ENCODE measurements around the gene VWA5B2. TPM values are rescaled to one million over a fixed set of nuclear protein-coding genes. Genes with fewer than 3 reads are reported as not detected.
A peak's percentile ranks its signal among the peaks of the same experiment; 100 is the strongest.

VWA5B2 gene
- total RNA-seq, 1 donor from 2014 or later = not detected

DNA sequence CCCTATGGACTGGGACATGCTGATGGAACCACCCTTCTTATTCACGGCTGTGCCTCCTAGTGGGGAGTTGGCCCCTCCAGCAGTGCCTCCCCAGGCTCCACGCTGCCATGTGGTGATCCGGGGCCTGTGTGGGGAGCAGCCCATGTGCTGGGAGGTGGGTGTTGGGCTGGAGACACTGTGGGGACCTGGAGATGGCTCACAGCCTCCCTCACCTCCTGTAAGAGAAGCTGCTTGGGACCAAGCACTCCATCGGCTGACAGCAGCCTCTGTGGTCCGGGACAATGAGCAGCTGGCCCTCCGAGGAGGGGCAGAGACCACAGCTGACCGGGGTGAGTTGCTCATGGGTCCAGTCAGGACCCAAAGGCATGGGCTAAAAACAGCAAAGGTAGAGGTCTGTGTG lies 10.3 kb downstream of the VWA5B2 start:
- DNase-seq = no peak

DNA sequence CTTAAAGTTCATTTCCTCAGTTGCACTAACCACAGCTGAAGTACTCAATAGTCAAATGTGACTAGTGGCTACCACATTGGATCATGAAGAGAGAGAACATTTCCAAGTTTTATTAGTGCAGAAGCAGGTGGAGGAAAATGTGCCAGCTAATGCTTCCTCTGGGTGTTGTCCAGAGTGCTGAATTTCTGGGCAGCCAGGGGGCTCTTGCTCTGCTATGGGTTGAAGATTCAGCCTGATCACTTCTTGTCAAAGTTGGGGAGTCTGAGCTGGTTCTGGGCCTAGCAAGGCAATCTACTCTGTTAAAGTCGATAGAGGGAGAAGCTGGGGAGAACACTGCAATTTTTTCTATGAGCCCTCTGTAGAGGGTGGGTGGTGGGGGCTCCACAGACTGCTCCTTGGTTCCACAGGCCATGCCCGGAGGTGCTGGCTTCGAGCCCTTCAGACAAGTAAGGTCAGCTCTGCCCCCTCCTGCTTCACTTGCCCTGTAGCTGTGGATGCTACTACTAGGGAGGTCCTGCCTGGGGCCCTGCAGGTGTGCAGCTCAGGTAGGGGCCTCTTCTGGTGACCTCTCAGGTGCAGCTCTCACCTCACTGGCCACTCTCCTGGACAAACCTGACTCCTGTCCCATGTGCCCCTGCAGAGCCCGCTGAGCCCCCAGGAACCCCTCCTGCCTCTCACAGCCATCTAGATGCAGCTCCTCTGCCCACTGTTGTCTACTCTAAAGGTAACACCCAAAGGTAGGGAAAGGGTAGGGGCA lies 11.2 kb downstream of the VWA5B2 start:
- ATAC-seq = no peak
- TF ChIP-seq, protein P1, sequence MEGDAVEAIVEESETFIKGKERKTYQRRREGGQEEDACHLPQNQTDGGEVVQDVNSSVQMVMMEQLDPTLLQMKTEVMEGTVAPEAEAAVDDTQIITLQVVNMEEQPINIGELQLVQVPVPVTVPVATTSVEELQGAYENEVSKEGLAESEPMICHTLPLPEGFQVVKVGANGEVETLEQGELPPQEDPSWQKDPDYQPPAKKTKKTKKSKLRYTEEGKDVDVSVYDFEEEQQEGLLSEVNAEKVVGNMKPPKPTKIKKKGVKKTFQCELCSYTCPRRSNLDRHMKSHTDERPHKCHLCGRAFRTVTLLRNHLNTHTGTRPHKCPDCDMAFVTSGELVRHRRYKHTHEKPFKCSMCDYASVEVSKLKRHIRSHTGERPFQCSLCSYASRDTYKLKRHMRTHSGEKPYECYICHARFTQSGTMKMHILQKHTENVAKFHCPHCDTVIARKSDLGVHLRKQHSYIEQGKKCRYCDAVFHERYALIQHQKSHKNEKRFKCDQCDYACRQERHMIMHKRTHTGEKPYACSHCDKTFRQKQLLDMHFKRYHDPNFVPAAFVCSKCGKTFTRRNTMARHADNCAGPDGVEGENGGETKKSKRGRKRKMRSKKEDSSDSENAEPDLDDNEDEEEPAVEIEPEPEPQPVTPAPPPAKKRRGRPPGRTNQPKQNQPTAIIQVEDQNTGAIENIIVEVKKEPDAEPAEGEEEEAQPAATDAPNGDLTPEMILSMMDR (IDR thresholded peaks at IDR 0.05) = no peak
- H3K9me3 ChIP-seq = no peaks in the 10 kb centered on the region
- peaks cover 35% of the 10 kb centered on the region for H3K36me3 ChIP-seq
- H3K27me3 ChIP-seq = no peaks in the 10 kb centered on the region
- H3K27ac ChIP-seq = no peak overlapping the region
- H3K4me1 ChIP-seq = no peaks in the 10 kb centered on the region
- intact Hi-C loops (cut with DNase I) = loop anchor here (10.0 kb wide), 1 partner anchor 96 kb away; no protein-coding TSS in a partner anchor
- H3K4me3 ChIP-seq = no peak overlapping the region
- no peak for DNase-seq

More for the DNA sequence above, 10.3 kb downstream of the VWA5B2 start:
- intact Hi-C loops (cut with DNase I) = loop anchor here (10.0 kb wide), 1 partner anchor 95 kb away; no protein-coding TSS in a partner anchor
- H3K4me1 ChIP-seq = no peaks in the 10 kb centered on the region
- no peak overlapping the region for H3K4me3 ChIP-seq
- H3K27me3 ChIP-seq = no peaks in the 10 kb centered on the region
- TF ChIP-seq, protein P1 (IDR thresholded peaks at IDR 0.05) = no peak
- no peak for ATAC-seq
- H3K9me3 ChIP-seq = no peaks in the 10 kb centered on the region
- H3K27ac ChIP-seq = no peak overlapping the region
- peaks cover 27% of the 10 kb centered on the region for H3K36me3 ChIP-seq

DNA sequence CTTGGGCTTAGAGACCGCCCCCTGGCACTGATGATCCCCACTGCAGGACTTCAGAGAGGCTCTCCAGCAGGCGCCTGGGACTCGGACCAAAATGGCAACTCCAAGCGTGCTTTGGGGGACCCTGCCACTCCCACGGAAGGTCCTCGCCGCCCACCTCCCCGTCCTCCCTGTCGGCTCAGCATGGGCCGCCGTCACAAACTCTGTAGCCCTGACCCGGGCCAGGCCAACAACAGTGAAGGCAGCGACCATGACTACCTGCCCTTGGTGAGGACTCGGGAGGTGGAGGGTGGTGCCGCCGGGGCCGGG lies 11.7 kb downstream of the VWA5B2 start:
- Histone ChIP-seq H3K4me3 (no peak overlapping the region), H3K27me3 (no peaks in the 10 kb centered on the region), H3K4me1 (no peaks in the 10 kb centered on the region), H3K36me3 (peaks cover 38% of the 10 kb centered on the region), H3K9me3 (no peaks in the 10 kb centered on the region), H3K27ac (no peak overlapping the region)
- intact Hi-C loops (cut with DNase I) = loop anchor here (10.0 kb wide), 1 partner anchor 96 kb away; no protein-coding TSS in a partner anchor
- DNase-seq (no peak), ATAC-seq (no peak)
- TF ChIP-seq, protein P1 (IDR thresholded peaks at IDR 0.05) = no peak

GRCh38 chr3:184241447-184242296 lies 12.3 kb downstream of the VWA5B2 start:
- H3K4me1 ChIP-seq = no peaks in the 10 kb centered on the region
- DNase-seq (peak; percentile 85), ATAC-seq (peak; percentile 86)
- H3K27ac ChIP-seq = no peak overlapping the region
- H3K36me3 ChIP-seq = peaks cover 38% of the 10 kb centered on the region
- TF ChIP-seq, protein P1 (IDR thresholded peaks at IDR 0.05) = peak; percentile 48
- H3K27me3 ChIP-seq = no peaks in the 10 kb centered on the region
- H3K4me3 ChIP-seq = no peak overlapping the region
- intact Hi-C loops (cut with DNase I) = loop anchor here (10.0 kb wide), 1 partner anchor 97 kb away; no protein-coding TSS in a partner anchor
- no peaks in the 10 kb centered on the region for H3K9me3 ChIP-seq

GRCh38 chr3:184242297-184242685 lies 12.9 kb downstream of the VWA5B2 start:
- no peaks in the 10 kb centered on the region for H3K4me1 ChIP-seq
- H3K9me3 ChIP-seq = no peaks in the 10 kb centered on the region
- H3K4me3 ChIP-seq = no peak overlapping the region
- TF ChIP-seq, protein P1 (IDR thresholded peaks at IDR 0.05) = no peak
- no peak for ATAC-seq
- DNase-seq = no peak
- intact Hi-C loops (cut with DNase I) = loop anchor here (10.0 kb wide), 1 partner anchor 97 kb away; no protein-coding TSS in a partner anchor
- H3K27me3 ChIP-seq = no peaks in the 10 kb centered on the region
- H3K27ac ChIP-seq = no peak overlapping the region
- peaks cover 38% of the 10 kb centered on the region for H3K36me3 ChIP-seq

All from upper lobe of right lung (tissue), 1 donor.